SK-N-MC (cell line): Measurements from ENCODE around the gene BTG1.

Experiments
- EZH2 ChIP-seq: fragments of 200-600 bp; sonication (generic); IDR thresholded peaks from one replicate; pipeline ENCODE4 v1.6.1; 2017; ENCODE audit warnings: antibody characterized with exemption
- FOXP2 ChIP-seq: optimal IDR thresholded peaks from 2 replicates; pipeline ENCODE3; 2011; ENCODE audit warnings: mild to moderate bottlenecking, moderate library complexity; ENCODE audit not compliant: insufficient read depth; ENCODE audit errors: extremely low read length, control extremely low read depth
- POLR2AphosphoS5 ChIP-seq: IDR thresholded peaks from 2 replicates; pipeline ENCODE4 v1.6.1; 2012; ENCODE audit warnings: mild to moderate bottlenecking, low read depth, low read length, borderline replicate concordance

- TF ChIP-seq POLR2AphosphoS5 (no peak), EZH2 (no peak), FOXP2 (no peak)
These were observed 38.0 kb downstream of the BTG1 start for GRCh38 chr12:92107621-92108131.
